ENCODE measurements around the gene HMCN1.

DNA sequence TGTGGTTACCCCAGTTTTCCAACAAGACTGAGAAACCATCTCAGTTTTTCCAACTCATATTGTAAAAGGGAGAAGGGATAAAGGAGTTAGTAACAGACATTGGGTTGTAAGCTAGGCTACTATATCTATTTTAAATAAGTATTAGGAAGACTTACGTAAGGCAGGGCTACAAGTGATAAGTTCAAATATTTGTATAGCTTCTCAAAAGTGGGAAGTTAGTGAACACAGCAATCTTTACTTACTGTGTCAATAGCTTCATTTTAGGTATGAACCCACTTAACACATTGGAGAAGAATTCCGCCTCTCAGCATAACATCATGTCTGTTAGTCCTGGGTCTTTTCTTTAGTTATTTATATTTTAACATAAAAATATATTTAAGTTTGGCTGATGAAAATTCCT lies 320.7 kb downstream of the HMCN1 start:
- TF ChIP-seq, protein P1, sequence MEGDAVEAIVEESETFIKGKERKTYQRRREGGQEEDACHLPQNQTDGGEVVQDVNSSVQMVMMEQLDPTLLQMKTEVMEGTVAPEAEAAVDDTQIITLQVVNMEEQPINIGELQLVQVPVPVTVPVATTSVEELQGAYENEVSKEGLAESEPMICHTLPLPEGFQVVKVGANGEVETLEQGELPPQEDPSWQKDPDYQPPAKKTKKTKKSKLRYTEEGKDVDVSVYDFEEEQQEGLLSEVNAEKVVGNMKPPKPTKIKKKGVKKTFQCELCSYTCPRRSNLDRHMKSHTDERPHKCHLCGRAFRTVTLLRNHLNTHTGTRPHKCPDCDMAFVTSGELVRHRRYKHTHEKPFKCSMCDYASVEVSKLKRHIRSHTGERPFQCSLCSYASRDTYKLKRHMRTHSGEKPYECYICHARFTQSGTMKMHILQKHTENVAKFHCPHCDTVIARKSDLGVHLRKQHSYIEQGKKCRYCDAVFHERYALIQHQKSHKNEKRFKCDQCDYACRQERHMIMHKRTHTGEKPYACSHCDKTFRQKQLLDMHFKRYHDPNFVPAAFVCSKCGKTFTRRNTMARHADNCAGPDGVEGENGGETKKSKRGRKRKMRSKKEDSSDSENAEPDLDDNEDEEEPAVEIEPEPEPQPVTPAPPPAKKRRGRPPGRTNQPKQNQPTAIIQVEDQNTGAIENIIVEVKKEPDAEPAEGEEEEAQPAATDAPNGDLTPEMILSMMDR (conservative IDR thresholded peaks at IDR 0.05 in 1 of 2, IDR thresholded peaks at IDR 0.05 in 1 of 2; ENCODE audit: extremely low read depth in 1 of 2, insufficient read depth in 1 of 2, low read depth in 1 of 2, low read length in 2 of 2): no peak
- TF ChIP-seq EZH2 (IDR thresholded peaks at IDR 0.05; ENCODE audit: borderline replicate concordance, low read length): no peak

Measured in mammary epithelial cell (primary cell).